Right renal pelvis (tissue), 4 donors: ENCODE measurements around the gene MAP2K6. TPM values are rescaled to one million over a fixed set of nuclear protein-coding genes. Genes with fewer than 3 reads are reported as not detected.

Experiments used
- DNase-seq, 4 donors: peaks; one replicate each; pipeline ENCODE4 v3.0.0-alpha.2; 2013; ENCODE audit warnings: low read depth in 4 of 4, low spot score in 3 of 4, missing footprints in 1 of 4
- polyA plus RNA-seq, 4 donors: library from polyadenylated mRNA; unstranded; fragments of 120-200 nt; gene quantifications; one replicate each; pipeline ENCODE4 v1.2.1, GENCODE V29; 2013; ENCODE audit not compliant: insufficient read length in 4 of 4

MAP2K6 gene
- 10 to 100 TPM; 20.8 to 30.2 (median 25.5) TPM for polyA plus RNA-seq

- DNase-seq, result peak; percentile 55 to 70 (median 62)
These were observed at the start of gene MAP2K6 for GRCh38 chr17:69414408-69415274. Gene MAP2K6, plus strand, starts transcription at chr17:69414697. Its CDS starts 288 bp downstream, at chr17:69414985.

- no peak for DNase-seq
These were observed 47.2 kb upstream of the MAP2K6 start for GRCh38 chr17:69367298-69367697.

GRCh38 chr17:69373069-69373468 is 41.4 kb upstream of the MAP2K6 start:
- no peak for DNase-seq

GRCh38 chr17:69375229-69375628 is 39.3 kb upstream of the MAP2K6 start:
- DNase-seq, result no peak

GRCh38 chr17:69388822-69389442 is 25.6 kb upstream of the MAP2K6 start:
- DNase-seq, result no peak

- DNase-seq, result no peak
These were observed 23.5 kb upstream of the MAP2K6 start for GRCh38 chr17:69390795-69391501.

- DNase-seq, result no peak
These were observed 13.2 kb upstream of the MAP2K6 start for GRCh38 chr17:69401251-69401650.

GRCh38 chr17:69402052-69402451 is 12.4 kb upstream of the MAP2K6 start:
- DNase-seq, result no peak

- no peak for DNase-seq
These were observed 10.1 kb upstream of the MAP2K6 start for GRCh38 chr17:69404399-69404798.

GRCh38 chr17:69405096-69405495 is 9.4 kb upstream of the MAP2K6 start:
- no peak for DNase-seq

- no peak for DNase-seq
These were observed 7.6 kb upstream of the MAP2K6 start for GRCh38 chr17:69406941-69407340.

- DNase-seq, result no peak
These were observed 6.7 kb upstream of the MAP2K6 start for GRCh38 chr17:69407759-69408158.

- DNase-seq, result no peak
These were observed 3.8 kb upstream of the MAP2K6 start for GRCh38 chr17:69410671-69411070.

GRCh38 chr17:69411766-69412165 is 2.7 kb upstream of the MAP2K6 start:
- DNase-seq, result no peak

- no peak for DNase-seq
These were observed 2.2 kb upstream of the MAP2K6 start for GRCh38 chr17:69412251-69412671.

- no peak for DNase-seq
These were observed 934 bp downstream of the MAP2K6 start for GRCh38 chr17:69415431-69415830.

GRCh38 chr17:69417545-69418483 is 3.3 kb downstream of the MAP2K6 start:
- DNase-seq, result no peak

- no peak for DNase-seq
These were observed 4.0 kb downstream of the MAP2K6 start for GRCh38 chr17:69418535-69418934.

GRCh38 chr17:69423450-69423849 is 9.0 kb downstream of the MAP2K6 start:
- no peak for DNase-seq
